Activated CD4-positive, alpha-beta T cell treated with anti-CD3 and anti-CD28 coated beads, Interleukin-2, amount 50 U/mL, for 48 hours (primary cell): ENCODE results near the gene GPRC5C.

Source experiments
- DNase-seq, 2 experiments: peaks; one replicate each; pipeline ENCODE4 v3.0.0-alpha.2; 2020

The GPRC5C gene

GRCh38 chr17:74407384-74407783 lies 24.5 kb upstream of the GPRC5C start:
- DNase-seq: no peak

- DNase-seq: no peak
These were observed 23.6 kb upstream of the GPRC5C start for GRCh38 chr17:74408262-74408661.

GRCh38 chr17:74408815-74409214 lies 23.1 kb upstream of the GPRC5C start:
- DNase-seq: no peak

- no peak for DNase-seq
These were observed 21.9 kb upstream of the GPRC5C start for GRCh38 chr17:74410001-74410443.

- no peak for DNase-seq
These were observed 19.3 kb upstream of the GPRC5C start for GRCh38 chr17:74412581-74412980.

- no peak for DNase-seq
These were observed 18.4 kb upstream of the GPRC5C start for GRCh38 chr17:74413491-74413890.

GRCh38 chr17:74414510-74414909 lies 17.4 kb upstream of the GPRC5C start:
- no peak for DNase-seq

- DNase-seq: no peak
These were observed 16.1 kb upstream of the GPRC5C start for GRCh38 chr17:74415608-74416396.

GRCh38 chr17:74417178-74418045 lies 14.5 kb upstream of the GPRC5C start:
- peak; percentile 9 to 22 for DNase-seq

GRCh38 chr17:74419928-74420411 lies 11.9 kb upstream of the GPRC5C start:
- no peak for DNase-seq

GRCh38 chr17:74424117-74424516 lies 7.8 kb upstream of the GPRC5C start:
- DNase-seq: no peak

- no peak for DNase-seq
These were observed 7.2 kb upstream of the GPRC5C start for GRCh38 chr17:74424657-74425056.

GRCh38 chr17:74426551-74427047 lies 5.3 kb upstream of the GPRC5C start:
- DNase-seq: no peak

GRCh38 chr17:74427048-74427762 lies 4.7 kb upstream of the GPRC5C start:
- no peak for DNase-seq

- DNase-seq: no peak
These were observed 4.1 kb upstream of the GPRC5C start for GRCh38 chr17:74427763-74428153.

- no peak for DNase-seq
These were observed 2.1 kb upstream of the GPRC5C start for GRCh38 chr17:74429604-74430384.

- DNase-seq: no peak
These were observed 1.5 kb upstream of the GPRC5C start for GRCh38 chr17:74430385-74430705.

GRCh38 chr17:74430706-74431567 lies 951 bp upstream of the GPRC5C start:
- peak; percentile 29 to 41 for DNase-seq

- no peak for DNase-seq
These were observed 469 bp downstream of the GPRC5C start for GRCh38 chr17:74432424-74432690.

GRCh38 chr17:74432766-74433391 lies 991 bp downstream of the GPRC5C start:
- no peak for DNase-seq
